KMS-11 (cell line): ENCODE data around the gene LRRC28.

ENCODE experiments used
- H2AFZ ChIP-seq: fragments of 200-600 bp; sonication (generic); 2 replicates; pipeline ENCODE4 v1.6.1; 2016; ENCODE audit warnings: antibody characterized with exemption, mixed run types, low read depth
- H3K27ac ChIP-seq: fragments of 200-600 bp; sonication (generic); 2 replicates; pipeline ENCODE4 v1.6.1; 2016; ENCODE audit warnings: mild to moderate bottlenecking, mixed run types
- H3K27me3 ChIP-seq: fragments of 200-600 bp; sonication (generic); 2 replicates; pipeline ENCODE4 v1.6.1; 2017; ENCODE audit warnings: mild to moderate bottlenecking, low read depth, mixed run types, moderate library complexity; ENCODE audit not compliant: insufficient read depth
- H3K36me3 ChIP-seq: fragments of 200-600 bp; sonication (generic); 2 replicates; pipeline ENCODE4 v1.6.1; 2017; ENCODE audit warnings: mild to moderate bottlenecking, mixed run types; ENCODE audit not compliant: insufficient read depth
- H3K4me1 ChIP-seq: fragments of 200-600 bp; sonication (generic); 2 replicates; pipeline ENCODE4 v1.6.1; 2016; ENCODE audit warnings: mild to moderate bottlenecking, low read depth, mixed run types; ENCODE audit not compliant: poor library complexity, severe bottlenecking
- H3K4me2 ChIP-seq: fragments of 200-600 bp; sonication (generic); 2 replicates; pipeline ENCODE4 v1.7.0; 2016; ENCODE audit warnings: mild to moderate bottlenecking, mixed run types
- H3K4me3 ChIP-seq: fragments of 200-600 bp; sonication (generic); IDR thresholded peaks from 2 replicates; pipeline ENCODE4 v1.6.1; 2017; ENCODE audit warnings: low read depth, low read length, mixed read lengths; ENCODE audit not compliant: insufficient read depth
- H3K79me2 ChIP-seq: fragments of 200-600 bp; sonication (generic); 2 replicates; pipeline ENCODE4 v1.6.1; 2016; ENCODE audit warnings: low read depth, mixed run types; ENCODE audit not compliant: insufficient read depth
- H3K9ac ChIP-seq: fragments of 200-600 bp; sonication (generic); 2 replicates; pipeline ENCODE4 v1.6.1; 2016; ENCODE audit warnings: mild to moderate bottlenecking, mixed run types
- H4K20me1 ChIP-seq: fragments of 200-600 bp; sonication (generic); 2 replicates; pipeline ENCODE4 v1.6.1; 2016; ENCODE audit warnings: mild to moderate bottlenecking, mixed run types; ENCODE audit not compliant: insufficient read depth
- CTCF ChIP-seq: fragments of 200-600 bp; sonication (generic); conservative IDR thresholded peaks from 2 replicates; pipeline ENCODE4 v1.6.1; 2017; ENCODE audit warnings: low read depth, mild to moderate bottlenecking, antibody characterized with exemption, low read length, moderate library complexity, mixed read lengths

LRRC28 gene

GRCh38 chr15:99310745-99311144 lies 59.5 kb downstream of the LRRC28 start:
- no peaks in the 10 kb centered on the region for H3K36me3 ChIP-seq
- no peak for TF ChIP-seq CTCF
- no peak overlapping the region for H3K4me2 ChIP-seq
- H3K27me3 ChIP-seq: no peaks in the 10 kb centered on the region
- no peaks in the 10 kb centered on the region for H3K79me2 ChIP-seq
- no peak overlapping the region for H2AFZ ChIP-seq
- no peak overlapping the region for H3K9ac ChIP-seq
- H3K4me3 ChIP-seq: no peak overlapping the region
- no peak overlapping the region for H3K27ac ChIP-seq
- H4K20me1 ChIP-seq: no peaks in the 10 kb centered on the region
- no peaks in the 10 kb centered on the region for H3K4me1 ChIP-seq

- Histone ChIP-seq H3K36me3 (no peaks in the 10 kb centered on the region), H3K9ac (no peak overlapping the region), H3K27ac (no peak overlapping the region), H3K4me1 (no peaks in the 10 kb centered on the region), H3K27me3 (no peaks in the 10 kb centered on the region), H3K79me2 (no peaks in the 10 kb centered on the region), H4K20me1 (no peaks in the 10 kb centered on the region), H3K4me2 (no peak overlapping the region), H2AFZ (no peak overlapping the region), H3K4me3 (no peak overlapping the region)
- no peak for TF ChIP-seq CTCF
These were observed 60.9 kb downstream of the LRRC28 start for GRCh38 chr15:99312228-99312627.

- H3K36me3 ChIP-seq: no peaks in the 10 kb centered on the region
- H3K4me2 ChIP-seq: no peak overlapping the region
- no peak overlapping the region for H3K9ac ChIP-seq
- H3K79me2 ChIP-seq: no peaks in the 10 kb centered on the region
- H4K20me1 ChIP-seq: no peaks in the 10 kb centered on the region
- no peak overlapping the region for H3K4me3 ChIP-seq
- TF ChIP-seq CTCF: no peak
- H3K4me1 ChIP-seq: no peaks in the 10 kb centered on the region
- H2AFZ ChIP-seq: no peak overlapping the region
- no peak overlapping the region for H3K27ac ChIP-seq
- no peaks in the 10 kb centered on the region for H3K27me3 ChIP-seq
These were observed 61.5 kb downstream of the LRRC28 start for GRCh38 chr15:99312794-99313193.

- Histone ChIP-seq H3K9ac (no peak overlapping the region), H3K27ac (no peak overlapping the region), H3K36me3 (no peaks in the 10 kb centered on the region), H3K4me3 (no peak overlapping the region), H3K27me3 (no peaks in the 10 kb centered on the region), H3K79me2 (no peaks in the 10 kb centered on the region), H2AFZ (no peak overlapping the region), H4K20me1 (no peaks in the 10 kb centered on the region), H3K4me2 (no peak overlapping the region), H3K4me1 (no peaks in the 10 kb centered on the region)
- no peak for TF ChIP-seq CTCF
These were observed 64.4 kb downstream of the LRRC28 start for GRCh38 chr15:99315636-99316035.
